NCI-H2196 (cell line): Measurements from ENCODE around the gene PRR22.
"Not testable (repeated sequence)": the region's sequence is repeated elsewhere in the genome, so short reads cannot be mapped to it uniquely, and the experiment has no call there.

Source experiments
- DNase-seq: peaks from one replicate; lab custom pipeline; 2025; ENCODE audit not compliant: unreplicated experiment; lab: John Stamatoyannopoulos, UW

Gene PRR22

DNA sequence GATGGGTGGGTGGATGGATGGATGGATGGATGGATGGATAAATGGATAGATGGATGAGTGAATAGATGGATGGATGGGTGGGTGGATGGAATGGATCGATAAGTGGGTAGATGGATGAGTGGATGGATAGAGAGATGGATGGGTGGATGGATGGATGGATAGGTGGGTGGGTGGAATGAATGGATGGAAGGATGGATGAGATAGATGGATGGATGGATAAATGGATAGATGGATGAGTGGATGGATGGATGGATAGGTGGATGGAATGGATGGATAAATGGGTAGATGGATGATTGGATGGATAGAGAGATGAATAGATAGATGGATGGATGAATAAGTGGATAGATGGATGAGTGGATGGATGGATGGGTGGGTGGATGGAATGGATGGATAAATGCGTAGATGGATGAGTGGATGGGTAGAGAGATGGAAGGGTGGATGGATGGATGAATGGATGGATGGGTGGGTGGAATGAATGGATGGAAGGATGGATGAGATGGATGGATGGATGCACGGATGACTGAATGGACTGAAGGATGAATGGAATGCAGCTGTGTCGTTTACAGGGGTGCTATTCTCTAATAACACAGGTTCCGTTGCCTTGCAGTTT, 21.8 kb downstream of the PRR22 start:
- no peak for DNase-seq

DNA sequence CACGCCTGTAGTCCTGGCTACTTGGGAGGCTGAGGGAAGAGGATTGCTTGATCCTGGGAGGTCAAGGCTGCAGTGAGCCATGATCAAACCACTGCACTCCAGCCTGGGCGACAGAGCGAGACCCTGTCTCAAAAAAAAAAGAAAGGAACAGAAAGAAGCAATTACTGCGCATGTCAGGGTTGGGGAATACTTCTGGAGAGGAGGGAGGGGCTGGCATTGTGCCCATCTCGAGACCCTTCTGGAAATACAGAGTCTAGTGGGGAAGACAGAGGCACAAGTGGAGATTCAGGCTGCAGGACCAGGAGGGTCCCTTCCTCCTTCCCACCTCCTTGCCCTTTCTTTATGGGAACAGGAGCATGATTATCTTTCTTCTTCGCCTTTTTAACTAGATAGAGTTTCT, 30.8 kb downstream of the PRR22 start:
- no peak for DNase-seq

DNA sequence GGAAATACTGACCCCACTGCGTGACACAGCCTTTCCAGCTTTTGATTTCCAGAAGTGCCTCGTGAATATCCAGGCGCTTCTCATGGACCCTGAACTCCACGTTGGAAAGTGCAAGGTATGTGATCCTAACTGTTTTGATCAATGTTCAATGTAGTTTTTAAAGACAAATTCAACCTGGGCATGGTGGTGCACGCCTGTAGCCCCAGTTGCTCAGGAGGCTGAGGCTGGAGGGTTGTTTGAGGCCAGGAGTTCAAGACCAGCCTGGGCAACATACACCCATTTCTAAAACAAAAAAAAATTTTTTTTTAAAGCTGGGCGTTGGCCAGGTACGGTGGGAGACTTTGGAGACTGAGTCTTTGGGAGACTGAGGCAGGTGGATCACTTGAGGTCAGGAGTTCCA, 32.8 kb downstream of the PRR22 start:
- no peak for DNase-seq

DNA sequence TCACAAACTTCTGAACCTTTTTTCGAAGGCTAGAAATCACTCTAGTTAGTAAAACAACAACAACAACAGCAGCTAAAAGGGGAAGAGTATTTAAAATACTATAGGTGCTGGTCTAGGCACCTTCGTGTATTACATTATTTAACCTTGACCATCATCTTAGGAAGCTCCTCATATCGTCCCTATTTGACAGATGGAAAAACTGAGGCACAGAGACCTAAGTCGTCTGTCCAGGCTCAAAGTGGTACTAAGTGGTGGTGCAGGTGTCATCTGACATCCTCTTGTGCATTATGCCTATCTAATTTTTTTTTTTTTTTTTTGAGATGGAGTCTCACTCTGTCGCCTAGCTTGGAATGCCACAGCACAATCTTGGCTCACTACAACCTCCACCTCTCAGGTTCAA, 35.0 kb downstream of the PRR22 start:
- DNase-seq: no peak

DNA sequence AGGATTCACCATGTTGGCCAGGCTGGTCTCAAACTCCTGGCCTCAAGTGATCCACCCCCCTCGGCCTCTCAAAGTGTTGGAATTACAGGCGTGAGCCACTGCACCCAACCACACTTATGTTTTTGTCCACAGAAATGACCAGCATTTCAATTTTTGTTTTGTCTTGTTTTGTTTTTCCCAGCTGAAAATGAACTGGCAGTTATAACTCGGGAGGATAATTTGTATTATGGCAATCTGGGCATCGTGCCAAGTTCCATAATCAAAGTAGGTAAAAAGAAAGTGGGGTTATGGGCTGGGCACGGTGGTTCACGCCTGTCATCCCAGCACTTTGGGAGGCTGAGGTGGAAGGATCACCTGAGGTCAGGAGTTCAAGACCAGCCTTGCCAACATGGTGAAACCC, 35.6 kb downstream of the PRR22 start:
- peak; percentile 16 for DNase-seq

DNA sequence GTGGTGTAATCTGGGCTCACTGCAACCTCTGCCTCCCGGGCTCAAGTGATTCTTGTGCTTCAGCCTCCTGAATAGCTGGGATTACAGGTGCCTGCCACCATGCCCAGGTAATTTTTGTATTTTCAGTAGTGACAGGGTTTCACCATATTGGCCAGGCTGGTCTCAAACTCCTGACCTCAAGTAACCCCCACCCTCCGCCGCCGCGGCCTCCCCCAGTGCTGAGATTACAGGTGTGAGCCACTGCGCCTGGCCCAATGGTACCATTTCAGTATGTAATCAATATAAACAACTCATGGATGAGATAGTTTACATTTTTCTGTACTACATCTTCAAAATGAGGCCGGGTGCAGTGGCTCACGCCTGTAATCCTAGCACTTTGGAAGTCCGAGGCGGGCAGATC, 39.5 kb downstream of the PRR22 start:
- not testable (repeated sequence) for DNase-seq

DNA sequence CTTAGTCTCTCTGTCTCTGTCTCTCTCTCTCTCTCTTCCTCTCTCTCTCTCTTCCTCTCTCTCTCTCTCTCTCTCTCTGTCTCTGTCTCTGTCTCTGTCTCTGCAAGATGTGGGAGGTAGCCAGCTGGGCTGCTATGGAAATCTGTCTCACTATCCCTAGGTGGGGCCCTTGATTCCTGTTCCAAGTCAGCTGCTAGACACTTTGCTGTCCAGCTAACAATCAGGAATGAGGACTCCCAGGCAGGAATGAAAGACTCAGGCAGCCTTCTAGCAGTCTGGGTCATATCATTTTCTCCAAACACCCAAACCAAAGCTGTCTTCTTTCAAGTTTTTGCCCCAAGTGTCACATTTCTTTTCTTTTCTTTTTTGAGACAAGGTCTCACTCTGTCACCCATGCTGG, 40.9 kb downstream of the PRR22 start:
- no peak for DNase-seq

DNA sequence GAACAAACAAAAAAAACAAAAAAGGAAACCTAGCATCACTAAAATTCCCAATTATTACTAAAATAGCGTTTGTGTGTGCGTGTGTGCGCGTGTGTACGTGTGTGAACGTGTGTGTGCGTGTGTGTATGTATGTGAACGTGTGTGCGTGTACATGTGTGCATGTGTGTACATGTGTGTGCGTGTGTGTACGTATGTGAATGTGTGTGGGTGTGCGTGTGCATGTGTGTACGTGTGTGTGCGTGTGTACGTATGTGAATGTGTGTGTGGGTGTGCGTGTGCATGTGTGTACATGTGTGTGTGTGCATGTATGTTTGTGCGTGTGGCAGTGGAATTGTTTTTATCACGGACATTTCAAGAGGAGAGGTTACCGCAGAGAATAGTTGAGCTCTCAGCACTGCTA, 42.5 kb downstream of the PRR22 start:
- DNase-seq: no peak

DNA sequence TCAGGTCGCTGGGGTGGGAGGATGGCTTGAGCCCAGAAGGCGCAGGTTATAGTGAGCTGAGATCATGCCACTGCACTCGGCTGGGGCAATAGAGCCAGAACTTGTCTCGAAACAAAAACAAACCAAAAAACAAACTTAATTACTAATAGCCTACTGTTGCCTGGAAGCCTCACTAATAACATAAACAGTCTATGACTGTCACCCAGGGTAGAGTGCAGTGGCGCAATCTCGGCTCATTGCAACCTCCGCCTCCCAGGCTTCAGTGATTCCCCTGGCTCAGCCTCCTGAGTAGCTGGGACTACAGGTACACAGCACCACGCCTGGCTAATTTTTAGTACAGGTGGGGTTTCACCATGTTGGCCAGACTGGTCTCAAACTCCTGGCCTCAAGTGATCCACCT, 46.1 kb downstream of the PRR22 start:
- DNase-seq: no peak

DNA sequence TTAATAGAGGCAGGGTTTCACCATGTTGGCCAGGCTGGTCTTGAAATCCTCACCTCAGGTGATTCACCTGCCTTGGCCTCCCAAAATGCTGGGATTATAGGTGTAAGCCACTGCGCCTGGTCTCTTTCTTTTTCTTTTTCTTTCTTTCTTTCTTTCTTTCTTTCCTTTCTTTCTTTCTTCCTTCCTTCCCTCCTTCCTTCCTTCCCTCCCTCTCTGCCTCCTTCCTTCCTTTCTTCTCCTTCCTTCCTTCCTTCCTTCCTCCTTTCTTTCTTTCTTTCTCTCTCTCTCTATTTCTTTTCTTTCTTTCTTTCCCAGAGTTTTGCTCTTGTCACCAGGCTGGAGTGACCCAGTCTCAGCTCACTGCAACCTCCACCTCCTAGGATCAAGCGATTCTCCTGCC, 51.4 kb downstream of the PRR22 start:
- not testable (repeated sequence) for DNase-seq
